Measurements from ENCODE around the gene CALD1. TPM values are rescaled to one million over a fixed set of nuclear protein-coding genes. Genes with fewer than 3 reads are reported as not detected.

Gene CALD1
- polyA plus RNA-seq, 1 donor from 2014 or later = 8.0 TPM

DNA sequence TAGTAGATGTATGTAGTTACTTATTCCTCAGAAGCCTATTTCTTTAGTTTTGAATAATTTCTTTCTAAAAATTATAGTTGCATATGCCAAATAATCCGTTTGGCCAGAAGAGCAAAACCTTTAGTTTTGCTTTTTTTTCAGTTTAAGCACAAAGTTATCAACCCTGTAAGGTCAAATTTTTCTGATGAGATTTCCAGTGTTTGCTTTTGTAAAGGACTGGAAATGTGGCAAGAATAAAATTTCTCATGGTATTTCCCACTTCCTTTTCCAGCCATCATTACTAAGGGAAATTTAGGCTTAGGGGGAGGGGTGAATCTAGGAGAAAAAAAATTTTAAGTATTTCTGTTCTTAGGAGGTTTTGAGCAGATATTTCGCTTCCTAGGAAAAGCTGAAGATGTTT, 7.6 kb downstream of the CALD1 start:
- Histone ChIP-seq H3K27me3 (ENCODE audit: insufficient read depth, low read depth, low read length) (no peaks in the 10 kb centered on the region), H2AFZ (ENCODE audit: low read depth, low read length) (no peak overlapping the region), H4K20me1 (ENCODE audit: insufficient read depth) (no peaks in the 10 kb centered on the region), H3K36me3 (ENCODE audit: insufficient read depth, low read length) (no peaks in the 10 kb centered on the region), H3K9me2 (ENCODE audit: insufficient read depth, low read length) (no peaks in the 10 kb centered on the region), H3K4me2 (ENCODE audit: low read length) (no peak overlapping the region), H3K79me2 (replicated peaks; ENCODE audit: insufficient read depth, low read length) (no peaks in the 10 kb centered on the region), H3K9me3 (ENCODE audit: low read length) (no peaks in the 10 kb centered on the region), H3K27ac (ENCODE audit: low read length) (no peak overlapping the region), H3K9ac (ENCODE audit: low read length) (no peak overlapping the region), H3F3A (ENCODE audit: insufficient read depth, low read length, poor library complexity, severe bottlenecking) (no peaks in the 10 kb centered on the region), H3K4me3 (ENCODE audit: low read length) (no peak overlapping the region)
- no peak for TF ChIP-seq MXI1 (conservative IDR thresholded peaks at IDR 0.05; ENCODE audit: poor library complexity, severe bottlenecking)
- TF ChIP-seq REST (IDR thresholded peaks at IDR 0.05; ENCODE audit: borderline replicate concordance) = no peak
- no peak for TF ChIP-seq POLR2AphosphoS5 (IDR thresholded peaks at IDR 0.05)
- no peak for TF ChIP-seq EZH2 (IDR thresholded peaks at IDR 0.05; ENCODE audit: borderline replicate concordance, insufficient read depth, low read length, poor library complexity, severe bottlenecking)
- TF ChIP-seq EP300 (conservative IDR thresholded peaks at IDR 0.05; ENCODE audit: poor library complexity, severe bottlenecking) = no peak
- no peak for TF ChIP-seq SMC3 (conservative IDR thresholded peaks at IDR 0.05; ENCODE audit: poor library complexity)
- TF ChIP-seq RAD21 (conservative IDR thresholded peaks at IDR 0.05) = no peak
- no peak for TF ChIP-seq TAF1 (IDR thresholded peaks at IDR 0.05; ENCODE audit: low read depth)
- no peak for TF ChIP-seq CTCF (IDR thresholded peaks at IDR 0.05; ENCODE audit: poor library complexity, severe bottlenecking)

DNA sequence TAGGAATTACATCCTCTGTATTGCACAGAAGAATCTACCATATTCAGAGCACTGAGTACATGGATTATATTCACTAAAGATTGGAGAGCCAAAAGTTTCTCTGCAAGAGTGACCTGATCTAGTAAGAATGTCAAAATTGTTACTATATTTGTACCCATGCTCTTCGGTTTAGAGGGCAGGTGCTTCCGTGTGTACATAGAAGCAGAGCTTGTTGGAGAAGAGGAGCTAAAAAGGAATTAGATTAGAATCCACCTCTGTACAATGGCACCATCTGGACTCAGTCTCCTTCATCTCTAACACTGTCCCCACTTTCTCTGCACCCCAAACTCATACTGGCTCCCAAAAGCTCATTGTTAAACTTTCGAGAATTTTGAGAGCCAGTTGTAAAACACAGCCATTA, 8.3 kb downstream of the CALD1 start:
- no peak overlapping the region for H3K4me3 ChIP-seq (ENCODE audit: low read length)
- no peaks in the 10 kb centered on the region for H3K9me2 ChIP-seq (ENCODE audit: insufficient read depth, low read length)
- no peak for TF ChIP-seq TAF1 (IDR thresholded peaks at IDR 0.05; ENCODE audit: low read depth)
- TF ChIP-seq MXI1 (conservative IDR thresholded peaks at IDR 0.05; ENCODE audit: poor library complexity, severe bottlenecking) = no peak
- no peak for TF ChIP-seq REST (IDR thresholded peaks at IDR 0.05; ENCODE audit: borderline replicate concordance)
- no peaks in the 10 kb centered on the region for H3K27me3 ChIP-seq (ENCODE audit: insufficient read depth, low read depth, low read length)
- H3K36me3 ChIP-seq (ENCODE audit: insufficient read depth, low read length) = no peaks in the 10 kb centered on the region
- H3K9ac ChIP-seq (ENCODE audit: low read length) = no peak overlapping the region
- no peak overlapping the region for H2AFZ ChIP-seq (ENCODE audit: low read depth, low read length)
- no peaks in the 10 kb centered on the region for H3K9me3 ChIP-seq (ENCODE audit: low read length)
- H3F3A ChIP-seq (ENCODE audit: insufficient read depth, low read length, poor library complexity, severe bottlenecking) = no peaks in the 10 kb centered on the region
- no peaks in the 10 kb centered on the region for H3K79me2 ChIP-seq (replicated peaks; ENCODE audit: insufficient read depth, low read length)
- no peak overlapping the region for H3K4me2 ChIP-seq (ENCODE audit: low read length)
- H4K20me1 ChIP-seq (ENCODE audit: insufficient read depth) = no peaks in the 10 kb centered on the region
- no peak overlapping the region for H3K27ac ChIP-seq (ENCODE audit: low read length)
